H1 (cell line): Measurements from ENCODE around the gene ASIC1. TPM values are rescaled to one million over a fixed set of nuclear protein-coding genes. Genes with fewer than 3 reads are reported as not detected.

Experiments
- CTCF ChIA-PET: fragments of 300-600 bp; sonication (Branson Sonifier 250); formaldehyde crosslinking; loops from one replicate; lab custom pipeline; 2021; ENCODE audit not compliant: partially characterized antibody; lab: Charles Lee
- POLR2A ChIA-PET: fragments of 300-600 bp; sonication (Branson Sonifier 250); formaldehyde crosslinking; loops from one replicate; lab custom pipeline; 2021; ENCODE audit warnings: inconsistent platforms; ENCODE audit not compliant: partially characterized antibody; lab: Charles Lee
- DNase-seq, 2 experiments: peaks; one replicate each; pipeline versions ENCODE4 v3.0.0 to v3.0.0-alpha.2; 2010 to 2022; ENCODE audit warnings: low spot score in 2 of 2, low read depth in 1 of 2, mixed read lengths in 1 of 2
- FAIRE-seq: peaks from 2 replicates; lab custom pipeline; 2011; peaks lifted over from hg19 to GRCh38; lab: Jason Lieb, UNC
- H2AFZ ChIP-seq: 2 replicates; pipeline ENCODE4 v1.8.1; 2012; ENCODE audit warnings: low read length, inconsistent platforms
- H2AK5ac ChIP-seq: 2 replicates; pipeline ENCODE4 v1.6.1; 2013; ENCODE audit warnings: low read depth, low read length
- H2BK120ac ChIP-seq: replicated peaks from 2 replicates; pipeline ENCODE3; 2013; ENCODE audit warnings: low read depth, low read length, inconsistent platforms
- H2BK12ac ChIP-seq: 2 replicates; pipeline ENCODE4 v1.6.1; 2013; ENCODE audit warnings: low read depth, low read length
- H2BK15ac ChIP-seq: 2 replicates; pipeline ENCODE4 v1.6.1; 2013; ENCODE audit warnings: low read length
- H2BK20ac ChIP-seq: 2 replicates; pipeline ENCODE4 v1.6.1; 2013; ENCODE audit warnings: low read length
- H2BK5ac ChIP-seq: 2 replicates; pipeline ENCODE4 v1.6.1; 2013; ENCODE audit warnings: low read depth, low read length
- H3K14ac ChIP-seq: 2 replicates; pipeline ENCODE4 v1.6.1; 2013; ENCODE audit warnings: inconsistent platforms; ENCODE audit not compliant: insufficient read length
- H3K18ac ChIP-seq: 2 replicates; pipeline ENCODE4 v1.6.1; 2013; ENCODE audit warnings: low read length; ENCODE audit errors: extremely low read depth
- H3K23ac ChIP-seq: 2 replicates; pipeline ENCODE4 v1.6.1; 2013; ENCODE audit warnings: inconsistent platforms; ENCODE audit not compliant: insufficient read length
- H3K23me2 ChIP-seq: 2 replicates; pipeline ENCODE4 v1.6.1; 2013; ENCODE audit warnings: low read depth, low read length
- H3K27ac ChIP-seq: 2 replicates; pipeline ENCODE4 v1.6.1; 2011; ENCODE audit warnings: low read depth, low read length, inconsistent platforms
- H3K27me3 ChIP-seq, 4 experiments: replicated peaks in 1 of 4; 1 replicate in 1 of 4; 2 replicates in 3 of 4; pipeline versions ENCODE4 v1.6.1 to v1.8.1; 2011 to 2013; ENCODE audit warnings: low read length in 3 of 4, mild to moderate bottlenecking in 3 of 4, inconsistent platforms in 2 of 4, mixed read lengths in 2 of 4, moderate library complexity in 1 of 4; ENCODE audit not compliant: control insufficient read depth in 3 of 4, insufficient read depth in 3 of 4; ENCODE audit errors: extremely low read depth in 1 of 4
- H3K36me3 ChIP-seq, 4 experiments: 2 replicates each; pipeline versions ENCODE4 v1.6.1 to v1.8.1; 2011 to 2013; ENCODE audit warnings: mild to moderate bottlenecking in 4 of 4, low read length in 3 of 4, moderate library complexity in 2 of 4, control low read depth in 1 of 4, inconsistent platforms in 1 of 4; ENCODE audit not compliant: insufficient read depth in 4 of 4, control insufficient read depth in 2 of 4
- H3K4ac ChIP-seq: replicated peaks from 2 replicates; pipeline ENCODE3; 2013; ENCODE audit warnings: low read length, low read depth, mixed read lengths, inconsistent platforms; ENCODE audit not compliant: insufficient read length
- H3K4me1 ChIP-seq, 4 experiments: replicated peaks in 1 of 4; 1 replicate in 1 of 4; 2 replicates in 3 of 4; pipeline versions ENCODE4 v1.6.1 to v1.8.1; 2011 to 2013; ENCODE audit warnings: low read length in 3 of 4, inconsistent platforms in 2 of 4, mixed read lengths in 1 of 4; ENCODE audit not compliant: insufficient read depth in 4 of 4, control insufficient read depth in 3 of 4
- H3K4me2 ChIP-seq, 2 experiments: 2 replicates each; pipeline versions ENCODE4 v1.6.1 to v1.8.1; 2011 to 2013; ENCODE audit warnings: low read depth in 2 of 2, low read length in 2 of 2, control low read depth in 1 of 2, inconsistent platforms in 1 of 2, mild to moderate bottlenecking in 1 of 2; ENCODE audit not compliant: insufficient read depth in 1 of 2
- H3K4me3 ChIP-seq, 4 experiments: fragments of 200-600, 300-600 bp in 1 of 4; sonication (generic), shearing (Covaris generic), sonication (Bioruptor Twin) in 1 of 4; 2 replicates each; pipeline versions ENCODE4 v1.5.1 to v1.8.1; 2011 to 2016; ENCODE audit warnings: low read length in 4 of 4, low read depth in 3 of 4, control low read depth in 2 of 4, inconsistent platforms in 2 of 4, mild to moderate bottlenecking in 2 of 4, mixed read lengths in 1 of 4, moderate library complexity in 1 of 4; ENCODE audit not compliant: insufficient read depth in 2 of 4; ENCODE audit errors: extremely low read depth in 1 of 4
- H3K56ac ChIP-seq: replicated peaks from 2 replicates; pipeline ENCODE3; 2013; ENCODE audit warnings: low read depth, mild to moderate bottlenecking, mixed read lengths, low read length, inconsistent platforms; ENCODE audit not compliant: insufficient read length
- H3K79me1 ChIP-seq: 2 replicates; pipeline ENCODE4 v1.6.1; 2013; ENCODE audit warnings: low read depth, low read length, control low read depth
- H3K79me2 ChIP-seq, 2 experiments: 2 replicates each; pipeline versions ENCODE4 v1.6.1 to v1.8.1; 2012 to 2013; ENCODE audit warnings: low read length in 2 of 2, mild to moderate bottlenecking in 2 of 2, inconsistent platforms in 1 of 2; ENCODE audit not compliant: insufficient read depth in 2 of 2, control insufficient read depth in 1 of 2
- H3K9ac ChIP-seq, 4 experiments: replicated peaks in 1 of 4; 1 replicate in 1 of 4; 2 replicates in 3 of 4; pipeline versions ENCODE4 v1.6.1 to v1.8.1; 2011 to 2013; ENCODE audit warnings: low read depth in 3 of 4, low read length in 3 of 4, control low read depth in 2 of 4, mild to moderate bottlenecking in 2 of 4, moderate library complexity in 2 of 4, inconsistent platforms in 1 of 4; ENCODE audit errors: extremely low read depth in 1 of 4
- H3K9me3 ChIP-seq, 2 experiments: 2 replicates each; pipeline versions ENCODE4 v1.6.1 to v1.8.1; 2012 to 2013; ENCODE audit warnings: mild to moderate bottlenecking in 2 of 2, moderate library complexity in 2 of 2, control low read depth in 1 of 2, inconsistent platforms in 1 of 2, low read depth in 1 of 2, low read length in 1 of 2, mixed read lengths in 1 of 2; ENCODE audit not compliant: insufficient read depth in 2 of 2
- H4K20me1 ChIP-seq, 2 experiments: replicated peaks in 1 of 2; 2 replicates each; pipeline versions ENCODE3 to v1.8.1; 2011 to 2013; ENCODE audit warnings: inconsistent platforms in 2 of 2, low read length in 2 of 2, mild to moderate bottlenecking in 1 of 2; ENCODE audit not compliant: insufficient read depth in 2 of 2, control insufficient read depth in 1 of 2
- H4K5ac ChIP-seq: 2 replicates; pipeline ENCODE4 v1.6.1; 2013; ENCODE audit warnings: low read length, low read depth, mixed read lengths, inconsistent platforms; ENCODE audit not compliant: insufficient read length
- H4K8ac ChIP-seq: 2 replicates; pipeline ENCODE4 v1.8.0; 2013; ENCODE audit warnings: mild to moderate bottlenecking, moderate library complexity, low read length, inconsistent platforms; ENCODE audit not compliant: insufficient read depth; ENCODE audit errors: extremely low read depth
- H4K91ac ChIP-seq: replicated peaks from 2 replicates; pipeline ENCODE3; 2013; ENCODE audit warnings: low read length, mixed read lengths, inconsistent platforms; ENCODE audit not compliant: insufficient read length
- SIN3A ChIP-seq, 2 experiments: IDR thresholded peaks in 1 of 2; conservative IDR thresholded peaks in 1 of 2; 2 replicates each; pipeline ENCODE4 v1.6.1; 2011 to 2012; ENCODE audit warnings: low read length in 2 of 2, improper control_type of control experiment in 1 of 2, low read depth in 1 of 2, mild to moderate bottlenecking in 1 of 2
- WGBS, 2 experiments: shearing (Covaris generic) in 1 of 2; methylation state at CpG; one replicate each; pipeline versions ENCODE4 v1.1.6 to v1.1.7; 2013 to 2015; ENCODE audit warnings: low lambda C conversion rate in 2 of 2, mixed read lengths in 2 of 2, inconsistent platforms in 1 of 2, low coverage in 1 of 2, missing lambda C conversion rate in 1 of 2; ENCODE audit not compliant: insufficient replicate concordance in 2 of 2, insufficient coverage in 1 of 2, insufficient read length in 1 of 2; ENCODE audit errors: extremely low coverage in 1 of 2, missing lambda C conversion rate in 1 of 2; 5-methylcytosine and 5-hydroxymethylcytosine counted together
- polyA plus RNA-seq, 7 experiments: library from polyadenylated mRNA; depleted of rRNA in 3 of 7; stranded (reverse) in 5 of 7; unstranded in 2 of 7; fragments of >200 nt in 5 of 7; fragments of 200-250 nt in 2 of 7; gene quantifications; 1 replicate in 5 of 7; 2 replicates in 1 of 7; 4 replicates in 1 of 7; pipeline versions ENCODE4 v1.2.1 to v1.2.3, GENCODE V29; 2011 to 2013; ENCODE audit warnings: missing spikeins in 2 of 7, mixed read lengths in 2 of 7
- total RNA-seq: library from RNA; stranded (reverse); fragmentation: NEBNext Ultra II Directional; extraction: Animal tissue kit (Norgen Biotek cat#: 25700); gene quantifications from 2 replicates; pipeline ENCODE4 v1.2.1, GENCODE V29; 2021

Gene ASIC1
- total and polyA plus RNA-seq, 2 of the 8 experiments (the other 6 are each of a cell fraction or from before 2014, with no cell fraction given), result 2.4 to 4.4 TPM

DNA sequence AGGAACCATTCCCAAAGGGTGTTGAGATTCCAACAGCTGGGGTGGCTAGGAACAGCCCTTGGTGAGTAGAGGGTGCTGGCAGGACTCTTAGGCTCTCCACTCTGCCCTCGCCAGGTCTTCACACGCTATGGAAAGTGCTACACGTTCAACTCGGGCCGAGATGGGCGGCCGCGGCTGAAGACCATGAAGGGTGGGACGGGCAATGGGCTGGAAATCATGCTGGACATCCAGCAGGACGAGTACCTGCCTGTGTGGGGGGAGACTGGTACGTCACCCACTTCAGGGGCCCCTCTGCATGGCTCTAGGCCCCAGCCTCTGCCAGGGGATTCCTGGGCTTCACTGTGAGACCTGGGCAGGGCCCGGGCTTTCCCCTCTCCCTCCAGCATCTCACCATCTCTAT is 19.7 kb downstream of the ASIC1 start:
- CTCF ChIA-PET, result interaction anchor here (0.5 to 27.3 kb wide), 14 partner anchors 7 to 238 kb away, joined by 3 to 625 read pairs (median 4); partner anchors contain the start of genes AQP6, ASIC1, COX14 and GPD1
- no peak for FAIRE-seq
- 92% methylated on average over 12 of the region's 12 CpGs; no CpG with 5 or more reads in 1 of the 2 experiments for WGBS, 2 experiments

More for the DNA sequence above, 19.7 kb downstream of the ASIC1 start:
- no peak overlapping the region for H3K4ac ChIP-seq
- H3K4me2 ChIP-seq, result no peak overlapping the region
- no peaks in the 10 kb centered on the region for H3K79me1 ChIP-seq
- no peak overlapping the region for H2AK5ac ChIP-seq
- no peak for DNase-seq
- H3K79me2 ChIP-seq, result no peaks in the 10 kb centered on the region
- no peak overlapping the region for H4K8ac ChIP-seq
- no peak overlapping the region for H4K5ac ChIP-seq
- H3K4me1 ChIP-seq, result peaks cover 0 to 11% (median 5%) of the 10 kb centered on the region in 4 experiments; a peak in 4 of 7 replicates
- POLR2A ChIA-PET, result interaction anchor here (1.7 to 3.7 kb wide), 3 partner anchors 8 to 90 kb away, joined by 6 to 30 read pairs (median 7); partner anchors contain the start of genes CERS5 and SMARCD1
- H2BK15ac ChIP-seq, result no peak overlapping the region
- H2BK120ac ChIP-seq, result no peak overlapping the region
- no peaks in the 10 kb centered on the region for H3K9me3 ChIP-seq
- H3K27me3 ChIP-seq, result peaks cover 0 to 15% (median 9%) of the 10 kb centered on the region in 4 experiments; a peak in 5 of 7 replicates
- no peak overlapping the region for H2BK12ac ChIP-seq
- no peaks in the 10 kb centered on the region for H3K23me2 ChIP-seq
- no peak for TF ChIP-seq SIN3A (conservative IDR thresholded peaks at IDR 0.05 in 1 of 2, IDR thresholded peaks at IDR 0.05 in 1 of 2; ENCODE audit: low read depth in 1 of 2, low read length in 2 of 2)
- no peaks in the 10 kb centered on the region for H4K20me1 ChIP-seq
- H3K56ac ChIP-seq, result no peak overlapping the region
- H3K18ac ChIP-seq, result no peak overlapping the region
- H3K36me3 ChIP-seq, result no peaks in the 10 kb centered on the region
- no peak overlapping the region for H3K14ac ChIP-seq
- H3K23ac ChIP-seq, result no peak overlapping the region
- H3K9ac ChIP-seq, result no peak overlapping the region
- H2BK5ac ChIP-seq, result no peak overlapping the region
- no peak overlapping the region for H4K91ac ChIP-seq
- no peak overlapping the region for H3K27ac ChIP-seq
- H2BK20ac ChIP-seq, result no peak overlapping the region
- no peak overlapping the region for H3K4me3 ChIP-seq
- H2AFZ ChIP-seq, result 0 out of 2 replicates have a peak overlapping the region, but pooled peaks have one; percentile 16
